ENCODE measurements around the gene TMEM51. TPM values are rescaled to one million over a fixed set of nuclear protein-coding genes. Genes with fewer than 3 reads are reported as not detected.

The TMEM51 gene
- total RNA-seq, 1 experiment from 2014 or later = 24.7 TPM

GRCh38 chr1:15117671-15118325, 35.7 kb upstream of the TMEM51 start:
- Histone ChIP-seq H3K9me3 (no peaks in the 10 kb centered on the region), H3K36me3 (ENCODE audit: control insufficient read depth, insufficient read depth, low read length) (no peaks in the 10 kb centered on the region), H3K4me1 (no peaks in the 10 kb centered on the region), H3K27me3 (replicated peaks; ENCODE audit: control insufficient read depth, insufficient read depth, low read length) (no peaks in the 10 kb centered on the region), H3K4me3 (ENCODE audit: low read depth, low read length) (no peak overlapping the region)
- H3K9me3 Mint-ChIP-seq (ENCODE audit: unreplicated experiment) = no peaks in the 10 kb centered on the region
- no peak for DNase-seq
- no peak overlapping the region for H3K4me3 Mint-ChIP-seq (ENCODE audit: unreplicated experiment)
- CTCF ChIA-PET = interaction anchor here (1.7 kb wide), 1 partner anchor 11 kb away, joined by 6 read pairs; no protein-coding TSS in a partner anchor
- H3K27me3 Mint-ChIP-seq (ENCODE audit: insufficient read depth, unreplicated experiment) = no peaks in the 10 kb centered on the region
- no peaks in the 10 kb centered on the region for H3K4me1 Mint-ChIP-seq (ENCODE audit: low read depth, unreplicated experiment)
- no TSS peak for BruUV-seq (replicated peaks)
- intact Hi-C loops (cut with micrococcal nuclease; ENCODE audit: unreplicated experiment) = no loop called here
- H3K27ac Mint-ChIP-seq (ENCODE audit: unreplicated experiment) = no peak overlapping the region
- H3K36me3 Mint-ChIP-seq (ENCODE audit: insufficient read depth, unreplicated experiment) = no peaks in the 10 kb centered on the region
- no peak for TF ChIP-seq CTCF (IDR thresholded peaks at IDR 0.05; ENCODE audit: insufficient read depth in 1 of 2, low read depth in 1 of 2, low read length in 1 of 2, severe bottlenecking in 1 of 2, unreplicated experiment in 1 of 2)
- POLR2A ChIA-PET = no interaction called here

- Mint-ChIP-seq H3K27me3 (ENCODE audit: insufficient read depth, unreplicated experiment) (no peaks in the 10 kb centered on the region), H3K36me3 (ENCODE audit: insufficient read depth, unreplicated experiment) (no peaks in the 10 kb centered on the region), H3K4me3 (ENCODE audit: unreplicated experiment) (no peak overlapping the region), H3K4me1 (ENCODE audit: low read depth, unreplicated experiment) (no peaks in the 10 kb centered on the region), H3K9me3 (ENCODE audit: unreplicated experiment) (no peaks in the 10 kb centered on the region), H3K27ac (ENCODE audit: unreplicated experiment) (no peak overlapping the region)
- POLR2A ChIA-PET = no interaction called here
- BruUV-seq (replicated peaks) = no TSS peak
- no peak for DNase-seq
- no peaks in the 10 kb centered on the region for H3K36me3 ChIP-seq (ENCODE audit: control insufficient read depth, insufficient read depth, low read length)
- no peaks in the 10 kb centered on the region for H3K4me1 ChIP-seq
- no peaks in the 10 kb centered on the region for H3K9me3 ChIP-seq
- no peaks in the 10 kb centered on the region for H3K27me3 ChIP-seq (replicated peaks; ENCODE audit: control insufficient read depth, insufficient read depth, low read length)
- H3K4me3 ChIP-seq (ENCODE audit: low read depth, low read length) = no peak overlapping the region
- intact Hi-C loops (cut with micrococcal nuclease; ENCODE audit: unreplicated experiment) = no loop called here
- CTCF ChIA-PET = no interaction called here
- TF ChIP-seq CTCF (IDR thresholded peaks at IDR 0.05; ENCODE audit: insufficient read depth in 1 of 2, low read depth in 1 of 2, low read length in 1 of 2, severe bottlenecking in 1 of 2, unreplicated experiment in 1 of 2) = no peak
Observed at GRCh38 chr1:15118579-15118978, 35.0 kb upstream of the TMEM51 start.

- Histone ChIP-seq H3K9me3 (no peaks in the 10 kb centered on the region), H3K36me3 (ENCODE audit: control insufficient read depth, insufficient read depth, low read length) (no peaks in the 10 kb centered on the region), H3K4me1 (no peaks in the 10 kb centered on the region), H3K27me3 (replicated peaks; ENCODE audit: control insufficient read depth, insufficient read depth, low read length) (no peaks in the 10 kb centered on the region), H3K4me3 (ENCODE audit: low read depth, low read length) (no peak overlapping the region)
- ChIA-PET POLR2A (no interaction called here), CTCF (no interaction called here)
- Mint-ChIP-seq H3K4me1 (ENCODE audit: low read depth, unreplicated experiment) (no peaks in the 10 kb centered on the region), H3K9me3 (ENCODE audit: unreplicated experiment) (no peaks in the 10 kb centered on the region), H3K36me3 (ENCODE audit: insufficient read depth, unreplicated experiment) (no peaks in the 10 kb centered on the region), H3K27me3 (ENCODE audit: insufficient read depth, unreplicated experiment) (no peaks in the 10 kb centered on the region), H3K27ac (ENCODE audit: unreplicated experiment) (no peak overlapping the region), H3K4me3 (ENCODE audit: unreplicated experiment) (no peak overlapping the region)
- BruUV-seq (replicated peaks) = no TSS peak
- no peak for DNase-seq
- intact Hi-C loops (cut with micrococcal nuclease; ENCODE audit: unreplicated experiment) = no loop called here
- TF ChIP-seq CTCF (IDR thresholded peaks at IDR 0.05; ENCODE audit: insufficient read depth in 1 of 2, low read depth in 1 of 2, low read length in 1 of 2, severe bottlenecking in 1 of 2, unreplicated experiment in 1 of 2) = no peak
Observed at GRCh38 chr1:15120251-15120945, 33.1 kb upstream of the TMEM51 start.
